ENCODE data around the gene SMIM35. TPM values are rescaled to one million over a fixed set of nuclear protein-coding genes. Genes with fewer than 3 reads are reported as not detected.

SMIM35 gene
- total RNA-seq, 1 experiment from 2014 or later = not detected

- Histone ChIP-seq H3K23ac (ENCODE audit: insufficient read length, low read depth, low read length) (no peak overlapping the region), H3K14ac (ENCODE audit: insufficient read depth, low read length) (no peak overlapping the region), H2AK5ac (ENCODE audit: insufficient read length, low read length) (no peak overlapping the region), H3K79me1 (ENCODE audit: insufficient read depth, low read depth, low read length, poor library complexity, severe bottlenecking) (no peaks in the 10 kb centered on the region), H3K23me2 (ENCODE audit: insufficient read length, low read depth, low read length, poor library complexity, severe bottlenecking) (no peaks in the 10 kb centered on the region), H3K4me2 (ENCODE audit: insufficient read depth, insufficient read length, low read length) (no peak overlapping the region), H2BK15ac (ENCODE audit: low read depth, low read length) (no peak overlapping the region), H3K56ac (ENCODE audit: insufficient read length, low read depth, low read length) (no peak overlapping the region), H2BK5ac (ENCODE audit: insufficient read length, low read length) (no peak overlapping the region), H3K79me2 (ENCODE audit: insufficient read depth, low read length) (no peaks in the 10 kb centered on the region), H3K4ac (ENCODE audit: low read depth, low read length) (no peak overlapping the region), H4K8ac (replicated peaks; ENCODE audit: insufficient read length, low read depth, low read length) (no peak overlapping the region), H4K20me1 (ENCODE audit: control insufficient read depth, insufficient read depth, insufficient read length) (no peaks in the 10 kb centered on the region), H4K91ac (ENCODE audit: insufficient read length, low read depth, low read length) (no peak overlapping the region), H3K9ac (ENCODE audit: extremely low read depth, insufficient read length, low read length) (no peak overlapping the region), H3K27ac (ENCODE audit: insufficient read length, low read depth, low read length) (no peak overlapping the region), H3K9me3 (ENCODE audit: control insufficient read depth, low read depth, low read length) (no peaks in the 10 kb centered on the region), H2BK120ac (ENCODE audit: low read depth, low read length, poor library complexity, severe bottlenecking) (no peak overlapping the region), H3K4me1 (ENCODE audit: insufficient read depth, low read length) (no peaks in the 10 kb centered on the region), H3T11ph (ENCODE audit: low read length) (no peak overlapping the region), H3K18ac (ENCODE audit: insufficient read length, low read depth, low read length) (no peak overlapping the region), H3K27me3 (ENCODE audit: insufficient read depth, low read length) (no peaks in the 10 kb centered on the region; the same call in 1 of the 2 replicates), H2BK20ac (ENCODE audit: low read depth, low read length, poor library complexity, severe bottlenecking) (no peak overlapping the region), H2BK12ac (ENCODE audit: insufficient read length, low read depth, low read length) (no peak overlapping the region), H4K5ac (ENCODE audit: insufficient read length, low read depth, low read length) (no peak overlapping the region), H2AFZ (ENCODE audit: low read length) (no peak overlapping the region)
- TF ChIP-seq, protein P1, sequence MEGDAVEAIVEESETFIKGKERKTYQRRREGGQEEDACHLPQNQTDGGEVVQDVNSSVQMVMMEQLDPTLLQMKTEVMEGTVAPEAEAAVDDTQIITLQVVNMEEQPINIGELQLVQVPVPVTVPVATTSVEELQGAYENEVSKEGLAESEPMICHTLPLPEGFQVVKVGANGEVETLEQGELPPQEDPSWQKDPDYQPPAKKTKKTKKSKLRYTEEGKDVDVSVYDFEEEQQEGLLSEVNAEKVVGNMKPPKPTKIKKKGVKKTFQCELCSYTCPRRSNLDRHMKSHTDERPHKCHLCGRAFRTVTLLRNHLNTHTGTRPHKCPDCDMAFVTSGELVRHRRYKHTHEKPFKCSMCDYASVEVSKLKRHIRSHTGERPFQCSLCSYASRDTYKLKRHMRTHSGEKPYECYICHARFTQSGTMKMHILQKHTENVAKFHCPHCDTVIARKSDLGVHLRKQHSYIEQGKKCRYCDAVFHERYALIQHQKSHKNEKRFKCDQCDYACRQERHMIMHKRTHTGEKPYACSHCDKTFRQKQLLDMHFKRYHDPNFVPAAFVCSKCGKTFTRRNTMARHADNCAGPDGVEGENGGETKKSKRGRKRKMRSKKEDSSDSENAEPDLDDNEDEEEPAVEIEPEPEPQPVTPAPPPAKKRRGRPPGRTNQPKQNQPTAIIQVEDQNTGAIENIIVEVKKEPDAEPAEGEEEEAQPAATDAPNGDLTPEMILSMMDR (conservative IDR thresholded peaks at IDR 0.05) = no peak
- peaks cover 0 to 7% of the 10 kb centered on the region in 2 experiments; a peak in 3 of 4 replicates for H3K4me1 Mint-ChIP-seq
- WGBS (ENCODE audit: extremely low coverage, insufficient read length, low lambda C conversion rate) = no CpG with 5 or more reads among the region's 6 CpGs
- peaks cover 0 to 4% (median 0%) of the 10 kb centered on the region in 3 experiments; a peak in 2 of 7 replicates for H3K36me3 Mint-ChIP-seq (ENCODE audit: insufficient read depth in 1 of 3, low read depth in 3 of 3)
- DNase-seq = no peak
- H3K9me3 Mint-ChIP-seq = peaks cover 0 to 6% of the 10 kb centered on the region in 2 experiments; a peak in 3 of 5 replicates
- peaks cover 16% of the 10 kb centered on the region for H3K27me3 Mint-ChIP-seq (ENCODE audit: low read depth)
- H3K27ac Mint-ChIP-seq = no peak overlapping the region
- H3K4me3 Mint-ChIP-seq = no peak overlapping the region
These were observed 4.9 kb upstream of the SMIM35 start for GRCh38 chr11:118091690-118092089.

Measured in H9 (cell line).